Stimulated activated CD4-positive, alpha-beta T cell treated with anti-CD3 and anti-CD28 coated beads, TNF-alpha, amount 100 ng/mL, for 4 hours (primary cell): ENCODE measurements around the gene CRYGD.
"Not testable (repeated sequence)": the region's sequence is repeated elsewhere in the genome, so short reads cannot be mapped to it uniquely, and the experiment has no call there.

ENCODE experiments used
- DNase-seq, 3 experiments: peaks; one replicate each; pipeline ENCODE4 v3.0.0-alpha.2; 2020; ENCODE audit warnings: low read depth in 3 of 3

CRYGD gene

DNA sequence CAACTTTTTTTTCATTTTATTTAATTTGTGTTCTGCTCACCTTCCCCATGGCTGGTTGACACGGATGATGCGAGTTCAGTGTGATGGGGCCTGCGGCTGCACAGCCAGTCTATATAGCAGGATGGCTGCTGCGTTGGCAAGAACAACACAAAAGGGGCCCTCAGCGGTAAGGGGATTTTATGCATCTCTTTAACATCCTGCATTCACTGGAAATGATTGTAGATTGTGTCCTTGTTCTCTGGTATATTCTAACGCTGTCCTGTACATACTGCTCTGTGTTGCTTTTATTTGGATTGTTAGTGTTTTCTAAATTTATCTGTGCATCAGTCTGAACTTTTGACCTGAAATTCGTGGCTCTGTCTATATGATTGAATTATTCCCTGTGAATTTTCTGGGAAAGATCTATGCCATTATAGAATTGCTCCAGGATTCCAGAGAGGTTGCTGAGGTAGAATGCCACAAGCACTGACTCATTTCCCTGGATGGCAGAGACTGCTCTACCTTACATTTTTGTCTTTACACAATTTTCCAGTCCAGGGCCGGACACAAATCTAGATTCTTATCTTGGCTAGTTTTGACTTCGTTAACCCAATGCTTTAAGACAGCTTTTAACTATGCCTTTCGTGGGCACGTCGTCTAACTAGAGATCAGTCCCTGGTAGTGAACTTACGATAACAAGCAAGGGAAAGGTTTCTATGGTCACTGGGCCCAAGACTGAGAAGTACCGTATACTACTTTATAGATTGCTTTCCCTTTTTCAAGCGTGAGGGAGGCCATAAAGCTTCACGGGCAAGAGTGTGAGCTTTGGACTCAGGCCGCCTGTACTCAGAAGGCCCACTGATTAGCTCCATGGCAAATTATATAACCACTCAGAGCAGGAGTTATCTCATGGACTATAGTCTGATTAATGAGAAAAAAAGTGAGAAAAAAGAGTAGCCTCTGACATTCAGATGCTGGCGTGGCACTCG lies 5.7 kb upstream of the CRYGD start, which contains the start of gene CRYGC:
Gene CRYGC (minus strand): TSS at position 85 of the 968 bp plus-strand sequence. CDS start 36 bp downstream, at position 49.
- no peak for DNase-seq

DNA sequence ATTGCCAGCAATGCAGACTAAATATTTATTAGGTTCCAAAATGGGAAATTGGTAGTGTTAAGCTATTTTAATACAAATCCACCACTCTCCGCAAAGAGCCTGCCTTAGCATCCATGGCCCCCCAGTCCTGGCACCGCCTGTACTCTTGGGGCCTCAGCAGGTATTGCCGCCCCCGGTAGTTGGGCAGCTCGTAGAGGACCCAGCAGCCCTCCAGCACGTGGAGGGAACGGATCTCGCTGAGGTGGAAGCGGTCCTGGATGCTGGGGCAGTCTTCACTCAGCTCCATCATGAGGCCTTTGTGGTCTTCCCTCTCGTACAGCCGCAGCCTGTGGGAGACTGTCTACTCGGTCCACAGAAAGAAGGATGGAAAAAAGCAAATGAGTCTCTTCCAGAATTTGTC lies 3.8 kb upstream of the CRYGD start:
- DNase-seq, result no peak

DNA sequence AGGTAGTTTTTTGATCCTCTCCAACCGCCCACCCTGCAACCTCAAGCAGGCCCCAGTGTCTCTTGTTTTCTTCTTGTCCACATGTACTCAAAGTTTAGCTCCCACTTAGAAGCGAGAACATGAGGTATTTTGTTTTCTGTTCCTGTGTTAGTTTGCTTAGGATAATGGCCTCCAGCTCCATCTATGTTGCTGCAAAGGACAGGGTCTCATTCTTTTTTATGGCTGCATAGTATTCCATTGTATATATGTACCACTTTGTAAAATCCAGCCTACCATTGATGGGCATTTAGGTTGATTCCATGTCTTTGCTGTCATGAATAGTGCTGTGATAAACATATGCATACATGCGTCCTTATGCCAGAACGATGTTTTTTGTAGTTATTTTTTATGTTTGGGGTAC lies 2.8 kb upstream of the CRYGD start:
- DNase-seq, result no peak

DNA sequence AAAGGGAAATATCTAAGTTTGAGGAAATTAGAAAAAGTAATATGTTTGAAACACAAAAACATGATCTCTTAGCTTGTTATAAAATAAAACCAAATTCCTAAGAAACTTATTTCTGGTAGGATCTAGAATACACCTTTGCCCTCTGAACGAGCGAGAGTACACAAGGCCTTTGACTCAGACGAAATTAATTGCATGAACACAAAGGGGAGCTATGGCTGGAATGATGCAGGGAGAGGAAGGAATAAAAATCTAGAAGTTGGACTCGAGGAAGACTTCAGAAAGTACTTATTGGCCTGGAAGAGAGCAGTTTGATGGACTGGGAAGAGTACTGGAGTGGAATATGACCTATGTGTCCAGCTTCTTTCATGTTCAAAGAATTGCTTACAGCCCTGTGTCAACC lies 927 bp upstream of the CRYGD start:
- DNase-seq, result no peak

DNA sequence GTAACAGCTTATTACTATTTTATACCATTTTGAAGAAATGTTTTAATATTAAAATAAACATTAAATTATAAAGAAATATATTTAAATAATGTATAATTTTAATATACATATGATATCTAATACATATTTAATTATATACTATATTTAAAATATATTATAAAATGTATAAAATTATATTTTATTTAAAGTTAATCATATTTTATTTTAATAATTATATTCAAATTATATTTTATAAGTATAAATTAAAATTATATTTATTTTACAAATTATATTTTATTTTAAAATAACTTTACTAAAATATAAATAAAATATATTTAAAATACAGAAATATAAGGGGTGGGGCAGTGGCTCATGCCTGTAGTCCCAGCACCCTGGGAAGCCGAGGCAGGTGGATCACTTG lies 2.1 kb downstream of the CRYGD start:
- no peak for DNase-seq

DNA sequence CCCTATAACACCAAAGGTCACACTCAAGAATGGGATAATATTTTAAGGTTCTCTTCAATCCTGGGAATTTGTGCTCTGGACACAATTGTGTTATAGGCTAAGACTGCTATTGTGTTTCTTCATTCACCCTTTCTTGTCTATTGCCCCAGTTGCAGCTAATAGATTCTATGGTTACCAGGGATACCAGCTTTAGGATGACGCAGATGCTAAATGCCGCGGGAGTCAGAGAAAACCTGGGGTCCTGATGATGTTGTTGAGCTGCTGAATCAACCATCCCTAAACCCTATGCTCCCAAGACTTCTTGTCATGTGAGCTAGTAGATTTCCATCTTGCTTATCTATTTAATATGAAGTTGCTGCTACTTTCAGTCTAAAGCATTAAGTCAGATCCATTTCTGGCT lies 5.4 kb downstream of the CRYGD start:
- no peak for DNase-seq

DNA sequence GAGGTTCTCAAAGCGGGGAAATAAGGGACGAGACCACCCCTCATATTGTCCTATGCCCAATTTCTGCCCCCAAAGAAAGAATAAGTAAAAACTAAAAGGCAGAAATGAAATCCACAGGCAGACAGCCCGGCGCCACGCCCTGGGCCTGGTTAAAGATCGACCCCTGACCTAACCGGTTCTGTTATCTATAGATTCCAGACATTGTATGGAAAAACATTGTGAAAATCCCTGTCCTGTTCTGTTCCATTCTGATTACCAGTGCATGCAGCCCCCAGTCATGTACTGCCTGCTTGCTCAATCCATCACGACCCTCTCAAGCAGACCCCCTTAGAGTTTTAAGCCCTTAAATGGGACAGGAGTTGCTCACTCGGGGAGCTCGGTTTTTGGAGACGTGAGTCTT lies 6.9 kb downstream of the CRYGD start:
- not testable (repeated sequence) for DNase-seq

DNA sequence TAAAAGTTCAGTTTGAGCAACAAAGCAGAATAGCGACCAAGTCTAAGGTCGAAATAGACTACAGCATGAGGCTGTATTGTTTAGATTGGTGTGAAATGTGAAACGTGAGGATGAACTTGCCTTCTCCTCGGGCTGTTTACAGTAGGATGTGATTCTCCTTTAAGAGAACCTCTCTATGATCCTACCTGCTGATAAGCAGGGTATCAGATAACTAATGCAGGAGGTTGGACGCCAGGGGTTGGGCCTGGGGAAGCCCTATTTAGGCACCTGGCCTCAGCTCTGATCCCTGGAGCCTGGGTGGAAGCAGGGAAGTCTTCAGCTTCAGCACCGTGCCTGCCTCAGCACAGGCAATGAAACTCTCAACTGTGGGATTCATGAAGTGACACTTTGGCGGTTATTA lies 11.4 kb downstream of the CRYGD start:
- no peak for DNase-seq

DNA sequence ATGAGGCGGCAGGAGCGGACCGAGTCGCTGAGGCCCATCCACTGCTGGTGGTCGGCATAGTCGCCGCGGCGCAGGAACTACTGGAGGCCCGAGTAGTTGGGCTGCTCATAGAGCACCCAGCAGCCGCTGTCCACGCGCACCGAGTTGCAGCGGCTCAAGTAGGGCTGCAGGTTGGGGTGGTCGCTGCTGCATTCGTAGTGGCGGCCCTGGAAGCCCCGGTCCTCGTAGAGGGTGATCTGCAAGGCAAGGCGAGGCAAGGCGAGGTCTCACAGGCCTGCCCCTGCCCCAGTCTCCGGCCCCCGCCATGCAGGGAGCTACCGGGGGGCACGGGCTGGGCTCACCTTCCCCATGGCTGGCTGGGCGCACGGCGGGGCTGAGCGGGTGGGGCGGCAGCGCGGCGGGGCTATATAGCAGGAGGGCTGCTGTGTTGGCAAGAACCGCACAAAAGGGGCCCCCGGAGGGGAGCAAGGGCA lies 12.0 kb downstream of the CRYGD start:
- DNase-seq, result not testable (repeated sequence)

DNA sequence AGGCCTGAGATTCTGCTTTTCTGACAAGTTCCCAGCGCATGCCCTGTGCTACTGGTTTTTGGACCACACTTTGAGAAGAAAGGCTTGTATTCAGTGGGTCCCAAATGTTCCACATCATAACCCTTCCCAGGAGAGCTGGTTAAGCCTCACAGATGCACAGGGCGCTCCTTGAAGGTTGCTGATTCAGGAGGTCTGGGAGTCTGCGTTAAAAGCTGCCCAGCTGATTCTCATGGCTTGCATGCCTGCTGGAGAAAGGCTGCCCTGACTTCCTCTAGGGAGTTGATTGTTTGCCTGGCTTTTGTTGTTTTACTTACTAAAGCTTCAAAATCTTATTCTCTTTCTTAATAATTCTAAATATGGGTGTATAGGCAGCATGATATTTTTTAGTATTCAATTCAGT lies 20.7 kb downstream of the CRYGD start:
- no peak for DNase-seq

DNA sequence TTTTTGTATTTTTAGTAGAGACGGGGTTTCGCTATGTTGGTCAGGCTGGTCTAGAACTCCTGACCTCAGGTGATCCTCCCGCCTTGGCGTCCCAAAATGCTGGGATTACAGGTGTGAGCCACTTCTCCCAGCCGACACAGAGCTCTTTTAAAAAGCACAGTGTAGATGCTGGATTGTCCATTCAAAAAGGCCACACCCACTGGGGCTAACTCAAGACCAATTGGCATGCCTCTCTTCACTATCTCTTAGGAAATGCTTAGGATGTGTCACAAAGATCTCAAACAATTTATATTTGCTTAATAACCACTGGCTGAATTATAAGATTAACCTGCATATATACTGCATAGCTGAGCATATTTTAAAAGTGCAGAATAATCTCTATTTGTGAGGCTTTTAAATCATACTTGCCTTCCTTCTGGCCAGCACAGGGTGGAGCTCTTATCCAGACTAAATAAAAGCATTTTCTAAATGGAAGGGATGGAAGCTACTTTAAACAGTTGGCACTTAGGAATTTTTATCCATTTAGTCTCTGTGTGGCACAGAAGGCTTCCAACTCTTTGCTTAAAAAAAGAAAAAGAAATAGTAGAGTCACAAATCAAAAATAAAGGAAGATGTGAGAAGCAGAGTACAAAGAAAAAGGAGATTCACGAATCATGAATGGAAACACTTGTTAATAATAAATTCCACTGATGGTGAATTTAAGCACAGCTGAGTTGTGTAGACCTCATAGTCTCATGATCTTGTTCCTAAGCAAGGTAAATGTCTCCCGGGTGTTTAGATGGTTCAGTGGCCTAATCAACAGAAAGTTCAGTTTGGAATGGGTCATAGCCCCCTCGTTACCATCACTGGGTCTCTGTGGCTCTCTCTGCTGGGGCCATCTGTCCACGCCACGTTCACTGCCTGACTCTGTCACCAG lies 22.4 kb downstream of the CRYGD start:
- no peak for DNase-seq

DNA sequence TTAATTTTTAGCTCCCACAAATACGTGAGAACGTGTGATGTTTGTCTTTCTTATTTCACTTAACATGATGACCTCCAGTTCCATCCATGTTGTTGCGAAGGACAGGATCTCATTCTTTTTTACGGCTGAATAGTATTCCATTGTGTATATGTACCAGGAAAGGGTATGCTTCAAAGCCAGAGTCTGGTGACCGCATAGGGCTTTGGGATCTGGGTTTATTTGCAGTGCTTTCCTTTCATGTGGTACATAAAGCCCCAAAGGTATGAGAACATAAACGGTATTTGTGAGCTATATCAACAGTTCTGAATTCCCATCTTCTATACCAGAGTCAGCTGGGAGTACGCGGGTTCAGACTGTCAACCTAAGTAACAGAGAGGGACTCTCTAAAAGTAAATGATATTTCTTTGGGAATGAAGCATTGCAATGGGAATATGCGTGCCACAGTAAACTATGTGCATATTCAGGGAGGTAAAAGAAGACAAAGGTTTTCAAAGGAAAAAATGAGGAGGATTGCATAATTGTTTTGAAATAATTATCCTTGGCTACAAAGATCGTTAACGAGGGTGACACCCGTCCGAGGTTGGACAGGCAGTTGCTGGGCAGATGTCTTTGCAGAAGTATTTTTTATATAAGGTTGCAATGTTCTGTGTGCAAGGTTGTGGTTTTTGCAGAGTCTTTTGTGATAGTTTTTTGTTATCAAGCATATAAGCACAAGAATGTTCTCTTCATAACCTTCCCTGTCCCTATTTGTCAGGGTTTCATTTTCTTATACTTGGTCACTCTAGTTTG lies 24.4 kb downstream of the CRYGD start:
- DNase-seq, result no peak

DNA sequence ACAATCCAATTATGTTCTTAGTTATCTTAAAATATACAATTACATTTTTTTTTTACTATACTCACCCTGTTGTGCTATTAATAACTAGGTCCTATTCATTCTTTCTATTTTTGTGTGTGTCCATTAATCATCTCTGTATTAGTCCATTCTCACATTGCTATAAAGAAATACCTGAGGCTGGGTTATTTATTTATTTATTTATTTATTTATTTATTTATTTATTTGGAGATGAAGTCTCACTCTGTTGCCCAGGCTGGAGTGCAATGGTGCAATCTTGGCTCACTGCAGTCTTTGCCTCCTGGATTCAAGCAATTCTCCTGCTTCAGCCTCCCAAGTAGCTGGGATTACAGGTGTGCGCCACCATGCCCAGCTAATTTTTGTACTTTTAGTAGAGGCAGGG lies 25.6 kb downstream of the CRYGD start:
- DNase-seq, result not testable (repeated sequence)

DNA sequence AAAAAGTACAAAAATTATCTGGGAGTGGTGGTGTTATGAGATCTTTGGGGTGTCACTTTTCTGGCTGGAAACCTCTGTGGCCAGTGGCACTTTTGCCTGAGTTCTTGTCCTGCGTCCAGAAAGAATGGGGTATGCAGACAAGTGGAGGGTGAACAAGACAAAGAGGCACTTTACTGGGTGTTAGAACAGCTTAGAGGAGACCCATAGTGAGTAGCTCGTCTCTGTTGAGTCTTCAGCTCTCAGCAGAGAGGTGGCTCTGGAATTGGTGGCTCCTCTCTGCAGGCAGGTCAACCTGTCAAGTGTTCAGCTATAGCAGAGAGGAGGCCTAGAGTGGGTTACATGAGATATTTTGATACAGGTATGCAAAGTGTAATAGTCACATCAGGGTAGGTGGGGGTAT lies 26.1 kb downstream of the CRYGD start:
- no peak for DNase-seq

DNA sequence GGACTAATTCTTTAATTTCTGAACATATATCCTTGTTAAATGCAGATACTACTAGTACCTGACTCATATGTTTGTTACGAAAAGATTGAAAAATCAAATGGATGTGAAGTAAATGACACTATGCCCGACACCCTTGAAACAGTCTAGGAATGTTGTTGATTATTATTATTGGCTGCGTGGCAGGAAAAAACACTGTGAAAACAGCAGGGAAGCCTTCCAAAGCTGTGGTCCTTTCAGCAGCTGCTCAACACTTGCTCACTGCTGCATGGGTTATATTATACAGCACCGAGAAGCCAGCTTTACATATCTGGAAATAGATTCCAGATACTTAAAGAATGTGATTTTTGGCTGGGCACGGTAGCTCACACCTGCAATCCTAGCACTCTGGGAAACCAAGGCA lies 26.5 kb downstream of the CRYGD start:
- DNase-seq, result no peak

DNA sequence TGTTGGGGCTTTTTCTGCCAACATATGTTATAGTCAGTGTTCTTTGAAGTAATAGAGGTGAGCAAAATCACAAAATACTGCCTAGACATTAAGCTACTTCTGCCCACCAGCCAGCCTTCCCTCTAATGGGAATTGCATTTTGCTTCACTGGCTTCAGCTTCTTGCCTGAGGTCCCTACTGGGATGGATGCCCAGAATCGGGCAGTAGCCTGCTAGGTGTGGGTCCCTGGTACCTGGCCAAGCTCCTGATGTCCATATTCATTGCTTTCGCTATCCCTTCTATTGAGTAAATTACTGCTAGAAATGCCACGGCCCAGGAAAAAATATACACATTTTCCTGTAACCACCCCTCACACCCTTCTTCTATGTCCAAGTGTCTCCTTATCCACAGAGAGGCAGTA lies 27.0 kb downstream of the CRYGD start:
- no peak for DNase-seq

DNA sequence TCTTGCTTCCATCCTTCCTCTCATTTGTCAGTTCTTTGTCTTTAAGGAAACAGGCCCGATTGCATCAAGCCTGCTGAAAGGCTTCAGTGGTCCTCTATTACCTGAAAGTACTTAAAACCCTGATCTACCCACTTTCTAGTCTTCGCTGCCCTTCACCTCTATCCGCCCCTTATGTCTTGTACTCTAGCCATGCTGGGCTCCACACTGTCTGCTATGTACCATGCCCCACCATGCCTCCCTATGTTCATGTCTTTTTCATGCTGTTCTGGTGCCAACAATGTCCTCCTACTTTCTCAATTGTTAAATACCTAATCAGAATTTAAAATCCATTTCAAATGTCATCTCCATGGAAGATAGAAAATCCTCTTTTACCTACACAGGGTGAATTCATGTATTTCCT lies 28.2 kb downstream of the CRYGD start:
- DNase-seq, result no peak

DNA sequence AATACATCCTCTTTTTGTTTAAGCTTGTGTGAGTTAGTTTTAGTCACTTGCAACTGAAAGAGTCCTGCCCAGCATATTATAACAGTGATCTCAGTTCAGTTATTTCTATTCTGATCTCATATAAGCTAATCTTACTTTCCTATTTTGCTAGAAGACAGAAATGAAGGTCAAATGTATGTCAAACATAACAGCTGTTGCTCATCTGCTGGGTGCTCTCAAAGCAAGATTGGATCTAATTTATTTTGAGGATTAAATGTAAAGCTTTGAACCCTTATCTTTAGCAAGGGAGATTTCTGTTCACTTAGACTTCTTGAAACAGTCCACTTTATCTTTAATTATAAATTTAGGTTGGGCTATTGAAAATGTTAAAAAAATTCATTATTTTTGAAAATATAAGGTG lies 31.2 kb downstream of the CRYGD start:
- no peak for DNase-seq

DNA sequence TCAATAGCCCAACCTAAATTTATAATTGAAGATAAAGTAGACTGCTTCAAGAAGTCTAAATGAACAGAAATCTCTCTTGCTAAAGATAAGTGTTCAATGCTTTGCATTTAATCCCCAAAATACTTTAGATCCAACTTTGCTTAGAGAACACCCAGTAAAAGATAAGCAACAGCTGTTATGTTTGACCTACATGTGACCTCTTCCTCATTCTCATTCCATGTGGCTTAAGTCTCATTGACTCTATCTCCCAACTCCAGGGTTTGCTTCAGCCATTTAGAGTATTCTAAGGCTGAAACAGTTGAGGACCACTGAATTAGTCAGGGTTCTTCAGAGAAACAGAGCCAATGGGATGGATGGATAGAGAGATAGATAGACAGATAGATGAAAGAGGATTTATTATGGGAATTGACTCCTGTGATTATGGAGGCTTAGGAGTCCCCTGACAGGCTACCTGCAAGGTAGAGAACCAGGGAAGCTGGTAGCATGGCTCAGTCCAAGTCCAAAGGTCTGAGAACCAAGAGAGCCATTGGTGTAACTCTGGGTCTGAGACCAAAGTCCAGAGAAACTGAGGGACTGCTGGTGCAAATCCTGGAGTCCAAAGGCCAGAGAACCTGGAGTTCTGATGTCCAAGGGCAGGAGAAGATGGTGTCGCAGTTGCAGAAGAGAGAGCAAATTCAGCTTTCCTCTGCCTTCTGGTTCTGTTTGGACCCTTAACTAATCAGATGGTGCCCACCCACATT lies 32.1 kb downstream of the CRYGD start:
- DNase-seq, result no peak

DNA sequence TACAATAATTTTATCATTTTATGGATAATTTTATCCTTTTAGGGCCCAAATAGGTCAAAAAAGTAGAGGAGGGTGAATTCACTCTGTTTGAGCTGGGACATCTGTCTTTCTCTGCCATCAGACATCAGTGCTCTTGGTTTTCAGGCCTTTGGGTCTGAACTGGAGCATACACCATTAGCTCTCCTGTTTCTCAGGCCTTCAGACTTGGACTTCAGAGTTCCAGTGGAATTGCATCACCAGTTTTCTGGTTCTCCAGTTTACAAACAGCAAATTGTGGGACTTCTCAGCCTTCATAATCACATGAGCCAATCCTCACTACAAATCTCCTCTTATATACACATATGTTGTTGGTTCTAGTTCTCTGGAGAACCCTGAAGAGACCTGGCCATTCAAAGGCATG lies 33.9 kb downstream of the CRYGD start:
- no peak for DNase-seq

DNA sequence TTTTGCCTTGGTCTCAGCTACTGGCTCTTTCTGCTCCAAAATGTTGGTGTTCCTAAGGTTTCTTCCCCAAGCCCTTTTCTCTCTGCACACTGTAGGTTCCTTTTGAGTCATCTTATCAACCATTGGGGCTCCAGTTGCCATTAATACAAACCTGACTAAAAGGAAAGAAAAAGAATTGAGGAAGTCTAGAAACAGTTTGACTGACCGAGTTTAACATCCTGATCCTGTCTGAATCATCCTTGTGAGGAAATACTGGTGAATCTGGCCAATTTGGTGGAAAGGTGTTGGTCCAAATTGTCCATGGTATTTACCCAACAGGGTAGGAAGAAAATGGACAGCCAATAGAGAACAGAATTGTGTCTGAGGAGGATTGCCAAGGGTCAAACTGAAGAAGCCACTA lies 38.3 kb downstream of the CRYGD start:
- DNase-seq, result no peak
